ENCODE results near the gene TLE1.

TLE1 gene

DNA sequence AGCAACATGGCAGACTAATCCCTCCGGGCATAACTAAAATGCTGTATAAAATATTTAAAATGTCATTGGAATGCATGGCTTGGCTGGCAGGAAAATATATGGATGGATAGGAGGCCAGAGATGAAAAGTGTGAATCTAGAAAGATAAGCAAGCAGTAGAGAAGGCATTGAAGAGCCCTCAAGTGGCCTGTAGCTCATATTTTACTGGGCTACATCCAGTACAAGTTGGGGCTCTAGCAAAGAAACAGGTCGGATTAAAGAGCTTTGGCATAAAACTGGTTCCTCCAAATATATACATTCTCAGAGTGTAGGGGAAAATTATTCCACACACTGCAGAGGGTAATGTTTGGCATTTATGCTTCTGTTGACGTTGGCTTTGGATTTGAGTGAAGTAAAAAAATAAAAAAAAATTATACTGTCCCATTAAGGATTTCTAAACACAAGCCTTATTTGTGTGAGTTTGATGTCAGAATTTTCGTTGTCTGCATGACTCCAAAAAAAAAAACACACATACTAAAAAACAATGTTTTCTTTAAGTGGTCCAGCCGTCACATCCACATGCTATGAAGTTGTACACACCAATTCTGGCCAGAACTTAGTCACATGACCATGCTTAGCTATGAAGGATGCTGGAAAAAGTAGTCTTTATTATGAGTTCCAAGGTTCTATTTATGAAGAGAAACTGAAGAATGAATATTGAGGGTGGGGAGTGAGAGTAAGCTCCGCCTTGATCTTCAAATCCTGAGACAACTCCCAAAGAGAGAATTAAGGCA is 147.0 kb downstream of the TLE1 start:
- Histone ChIP-seq H3K27me3 (ENCODE audit: insufficient read depth, poor library complexity, severe bottlenecking) (no peaks in the 10 kb centered on the region), H3K9me3 (ENCODE audit: severe bottlenecking) (no peaks in the 10 kb centered on the region), H3K4me1 (ENCODE audit: insufficient read depth, poor library complexity, severe bottlenecking) (no peaks in the 10 kb centered on the region), H3K27ac (ENCODE audit: poor library complexity, severe bottlenecking) (no peak overlapping the region), H3K36me3 (ENCODE audit: low read depth) (no peaks in the 10 kb centered on the region), H3K4me3 (ENCODE audit: severe bottlenecking) (no peak overlapping the region)
- DNase-seq (ENCODE audit: low spot score), result no peak
- ATAC-seq (ENCODE audit: low read depth), result no peak
- TF ChIP-seq, protein P1, sequence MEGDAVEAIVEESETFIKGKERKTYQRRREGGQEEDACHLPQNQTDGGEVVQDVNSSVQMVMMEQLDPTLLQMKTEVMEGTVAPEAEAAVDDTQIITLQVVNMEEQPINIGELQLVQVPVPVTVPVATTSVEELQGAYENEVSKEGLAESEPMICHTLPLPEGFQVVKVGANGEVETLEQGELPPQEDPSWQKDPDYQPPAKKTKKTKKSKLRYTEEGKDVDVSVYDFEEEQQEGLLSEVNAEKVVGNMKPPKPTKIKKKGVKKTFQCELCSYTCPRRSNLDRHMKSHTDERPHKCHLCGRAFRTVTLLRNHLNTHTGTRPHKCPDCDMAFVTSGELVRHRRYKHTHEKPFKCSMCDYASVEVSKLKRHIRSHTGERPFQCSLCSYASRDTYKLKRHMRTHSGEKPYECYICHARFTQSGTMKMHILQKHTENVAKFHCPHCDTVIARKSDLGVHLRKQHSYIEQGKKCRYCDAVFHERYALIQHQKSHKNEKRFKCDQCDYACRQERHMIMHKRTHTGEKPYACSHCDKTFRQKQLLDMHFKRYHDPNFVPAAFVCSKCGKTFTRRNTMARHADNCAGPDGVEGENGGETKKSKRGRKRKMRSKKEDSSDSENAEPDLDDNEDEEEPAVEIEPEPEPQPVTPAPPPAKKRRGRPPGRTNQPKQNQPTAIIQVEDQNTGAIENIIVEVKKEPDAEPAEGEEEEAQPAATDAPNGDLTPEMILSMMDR (IDR thresholded peaks at IDR 0.05; ENCODE audit: poor library complexity, severe bottlenecking), result no peak

DNA sequence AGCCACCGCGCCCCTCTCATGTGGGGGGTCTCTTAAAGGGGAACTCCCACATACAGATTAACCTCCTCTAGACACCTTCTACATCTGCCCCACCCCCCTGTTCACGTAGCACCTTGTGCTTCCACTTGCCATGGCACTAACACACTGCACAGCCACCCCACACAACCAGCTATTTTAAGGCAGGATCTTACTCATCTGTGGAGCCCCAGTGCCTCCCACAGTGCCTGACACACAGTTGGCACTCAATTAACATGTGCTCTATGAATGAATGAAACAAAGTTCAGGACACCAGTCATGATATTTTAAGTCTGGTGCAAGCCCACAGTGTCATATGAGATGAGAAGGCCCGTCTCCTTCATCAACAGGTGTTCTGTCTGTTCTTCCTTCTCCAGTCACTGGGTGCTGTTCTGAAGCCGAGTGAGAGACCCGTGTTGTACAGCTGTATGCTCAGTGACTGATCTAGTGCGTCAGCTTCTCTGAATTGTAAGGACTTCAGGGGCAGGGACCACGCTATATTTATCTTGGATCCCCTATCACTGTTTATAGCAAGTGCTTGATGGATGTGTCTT is 149.1 kb downstream of the TLE1 start:
- peaks cover 8% of the 10 kb centered on the region for H3K4me1 ChIP-seq (ENCODE audit: insufficient read depth, poor library complexity, severe bottlenecking)
- no peak overlapping the region for H3K4me3 ChIP-seq (ENCODE audit: severe bottlenecking)
- H3K9me3 ChIP-seq (ENCODE audit: severe bottlenecking), result no peaks in the 10 kb centered on the region
- H3K36me3 ChIP-seq (ENCODE audit: low read depth), result no peaks in the 10 kb centered on the region
- no peaks in the 10 kb centered on the region for H3K27me3 ChIP-seq (ENCODE audit: insufficient read depth, poor library complexity, severe bottlenecking)
- DNase-seq (ENCODE audit: low spot score) (no peak), ATAC-seq (ENCODE audit: low read depth) (no peak)
- H3K27ac ChIP-seq (ENCODE audit: poor library complexity, severe bottlenecking), result no peak overlapping the region
- TF ChIP-seq, protein P1 (IDR thresholded peaks at IDR 0.05; ENCODE audit: poor library complexity, severe bottlenecking), result no peak

DNA sequence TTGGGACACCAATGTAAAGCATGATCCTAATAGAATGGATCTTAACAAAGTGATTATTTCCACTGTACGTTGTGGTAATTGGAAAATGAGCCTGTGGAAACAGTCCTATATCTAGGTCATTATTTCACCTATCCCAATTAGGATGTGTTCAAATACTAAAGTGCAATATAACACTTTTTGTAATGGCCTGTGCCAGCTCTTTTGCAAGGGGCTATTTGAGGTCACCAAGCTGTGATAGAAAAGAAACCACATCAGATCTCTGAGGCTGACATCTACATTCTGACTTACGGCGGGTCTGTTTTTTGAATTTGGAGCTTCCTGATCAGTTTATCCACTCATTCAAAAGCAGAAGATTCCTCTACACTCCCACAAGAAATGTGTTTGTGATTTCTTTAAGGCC is 150.0 kb downstream of the TLE1 start:
- H3K27me3 ChIP-seq (ENCODE audit: insufficient read depth, poor library complexity, severe bottlenecking), result no peaks in the 10 kb centered on the region
- DNase-seq (ENCODE audit: low spot score), result no peak
- ATAC-seq (ENCODE audit: low read depth), result no peak
- peaks cover 18% of the 10 kb centered on the region for H3K4me1 ChIP-seq (ENCODE audit: insufficient read depth, poor library complexity, severe bottlenecking)
- H3K9me3 ChIP-seq (ENCODE audit: severe bottlenecking), result no peaks in the 10 kb centered on the region
- H3K27ac ChIP-seq (ENCODE audit: poor library complexity, severe bottlenecking), result no peak overlapping the region
- H3K36me3 ChIP-seq (ENCODE audit: low read depth), result no peaks in the 10 kb centered on the region
- no peak overlapping the region for H3K4me3 ChIP-seq (ENCODE audit: severe bottlenecking)
- TF ChIP-seq, protein P1 (IDR thresholded peaks at IDR 0.05; ENCODE audit: poor library complexity, severe bottlenecking), result no peak

DNA sequence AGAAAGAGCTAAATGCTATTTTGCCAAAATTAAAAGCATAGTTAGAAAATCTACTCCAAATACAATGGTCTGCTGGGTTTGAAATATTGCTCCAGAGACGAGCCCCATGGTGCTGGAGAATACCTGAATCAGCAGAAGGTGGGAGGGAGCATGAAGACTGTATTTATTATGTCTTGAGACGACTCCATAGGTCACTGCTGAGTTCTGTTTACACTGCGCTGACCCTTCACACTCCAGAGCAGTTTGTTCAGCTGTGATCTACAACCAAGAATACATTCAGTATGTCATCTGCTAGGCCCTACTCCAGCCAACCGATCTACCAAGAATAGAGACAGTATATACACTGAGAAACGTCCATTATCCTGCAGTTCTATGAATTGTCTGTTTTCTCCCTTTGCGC is 150.5 kb downstream of the TLE1 start:
- no peaks in the 10 kb centered on the region for H3K36me3 ChIP-seq (ENCODE audit: low read depth)

More for the DNA sequence above, 150.5 kb downstream of the TLE1 start:
- Histone ChIP-seq H3K27ac (ENCODE audit: poor library complexity, severe bottlenecking) (no peak overlapping the region), H3K27me3 (ENCODE audit: insufficient read depth, poor library complexity, severe bottlenecking) (no peaks in the 10 kb centered on the region), H3K4me3 (ENCODE audit: severe bottlenecking) (no peak overlapping the region), H3K4me1 (ENCODE audit: insufficient read depth, poor library complexity, severe bottlenecking) (peaks cover 22% of the 10 kb centered on the region), H3K9me3 (ENCODE audit: severe bottlenecking) (no peaks in the 10 kb centered on the region)
- ATAC-seq (ENCODE audit: low read depth), result no peak
- no peak for DNase-seq (ENCODE audit: low spot score)
- TF ChIP-seq, protein P1 (IDR thresholded peaks at IDR 0.05; ENCODE audit: poor library complexity, severe bottlenecking), result no peak
